GM21390 (cell line): ENCODE measurements around the gene C19orf25.

Source experiments
- ATAC-seq: cut with Tn5 transposase; IDR thresholded peaks from one replicate; pipeline ENCODE4 v1.9.1; 2021; ENCODE audit not compliant: unreplicated experiment

Gene C19orf25

GRCh38 chr19:1433119-1434039, 45.6 kb downstream of the C19orf25 start:
- no peak for ATAC-seq

GRCh38 chr19:1432507-1432887, 46.5 kb downstream of the C19orf25 start:
- no peak for ATAC-seq

- no peak for ATAC-seq
Measured at GRCh38 chr19:1431759-1432506, 47.1 kb downstream of the C19orf25 start.

- ATAC-seq = no peak
Measured at GRCh38 chr19:1430246-1430645, 48.8 kb downstream of the C19orf25 start.

GRCh38 chr19:1429750-1430149, 49.3 kb downstream of the C19orf25 start:
- no peak for ATAC-seq

- ATAC-seq = no peak
Measured at GRCh38 chr19:1428738-1429391, 50.1 kb downstream of the C19orf25 start.

GRCh38 chr19:1427221-1427920, 51.6 kb downstream of the C19orf25 start:
- ATAC-seq = no peak

- ATAC-seq = no peak
Measured at GRCh38 chr19:1426736-1427135, 52.3 kb downstream of the C19orf25 start.

GRCh38 chr19:1425902-1426301, 53.1 kb downstream of the C19orf25 start:
- ATAC-seq = no peak

GRCh38 chr19:1425102-1425837, 53.7 kb downstream of the C19orf25 start:
- no peak for ATAC-seq

GRCh38 chr19:1424192-1424955, 54.6 kb downstream of the C19orf25 start:
- ATAC-seq = no peak

GRCh38 chr19:1423436-1424191, 55.4 kb downstream of the C19orf25 start:
- no peak for ATAC-seq
